ENCODE results near the gene ANAPC16.
"Not testable (repeated sequence)": the region's sequence is repeated elsewhere in the genome, so short reads cannot be mapped to it uniquely, and the experiment has no call there.

The ANAPC16 gene

GRCh38 chr10:72245949-72246525 lies 30.2 kb downstream of the ANAPC16 start:
- no peak for DNase-seq

- peak; percentile 69 for DNase-seq
Measured at GRCh38 chr10:72248468-72249151, 32.8 kb downstream of the ANAPC16 start.

GRCh38 chr10:72249176-72249862 lies 33.5 kb downstream of the ANAPC16 start:
- not testable (repeated sequence) for DNase-seq

GRCh38 chr10:72250666-72251065 lies 34.9 kb downstream of the ANAPC16 start:
- DNase-seq: no peak

- DNase-seq: no peak
Measured at GRCh38 chr10:72251635-72252034, 35.8 kb downstream of the ANAPC16 start.

GRCh38 chr10:72252972-72253371 lies 37.2 kb downstream of the ANAPC16 start:
- no peak for DNase-seq

GRCh38 chr10:72253578-72253977 lies 37.8 kb downstream of the ANAPC16 start:
- no peak for DNase-seq

DNA sequence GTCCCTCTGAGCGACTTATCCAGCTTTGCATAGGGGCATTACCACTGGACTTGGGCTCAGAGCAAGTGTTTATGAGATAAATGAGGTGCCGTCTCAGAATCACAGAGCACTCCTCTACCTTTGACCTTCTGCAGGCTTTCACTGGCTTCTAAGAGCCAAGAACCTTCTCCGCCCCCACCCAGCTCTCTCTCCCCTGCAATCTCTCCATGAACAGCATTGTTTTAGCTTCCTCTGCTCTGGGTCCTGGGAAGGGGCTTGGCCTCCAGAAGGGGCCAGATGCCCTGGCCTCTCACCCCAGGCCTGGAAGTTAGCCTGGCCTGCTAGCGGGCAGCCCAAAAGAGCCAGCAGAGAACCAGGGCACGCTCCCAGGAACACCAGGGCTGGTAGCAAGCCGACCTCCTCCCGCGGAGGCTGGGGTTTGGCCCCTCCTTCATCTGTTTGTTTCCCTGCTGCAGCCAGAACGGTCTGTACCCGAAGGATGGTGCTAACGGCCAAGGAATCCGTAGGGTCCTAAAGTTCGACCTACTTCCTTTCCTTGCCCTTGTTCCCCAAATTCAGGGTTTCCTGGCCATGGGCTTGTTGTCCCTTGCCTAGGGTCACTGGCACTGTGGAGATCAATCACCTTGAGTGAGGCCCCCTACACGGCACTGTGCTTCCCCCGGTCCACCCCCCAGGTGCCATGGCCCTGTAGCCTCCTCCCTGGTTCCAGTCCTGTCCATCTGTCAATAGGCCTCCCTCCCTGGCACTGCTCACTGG lies 39.2 kb downstream of the ANAPC16 start:
- DNase-seq: peak; percentile 34

DNA sequence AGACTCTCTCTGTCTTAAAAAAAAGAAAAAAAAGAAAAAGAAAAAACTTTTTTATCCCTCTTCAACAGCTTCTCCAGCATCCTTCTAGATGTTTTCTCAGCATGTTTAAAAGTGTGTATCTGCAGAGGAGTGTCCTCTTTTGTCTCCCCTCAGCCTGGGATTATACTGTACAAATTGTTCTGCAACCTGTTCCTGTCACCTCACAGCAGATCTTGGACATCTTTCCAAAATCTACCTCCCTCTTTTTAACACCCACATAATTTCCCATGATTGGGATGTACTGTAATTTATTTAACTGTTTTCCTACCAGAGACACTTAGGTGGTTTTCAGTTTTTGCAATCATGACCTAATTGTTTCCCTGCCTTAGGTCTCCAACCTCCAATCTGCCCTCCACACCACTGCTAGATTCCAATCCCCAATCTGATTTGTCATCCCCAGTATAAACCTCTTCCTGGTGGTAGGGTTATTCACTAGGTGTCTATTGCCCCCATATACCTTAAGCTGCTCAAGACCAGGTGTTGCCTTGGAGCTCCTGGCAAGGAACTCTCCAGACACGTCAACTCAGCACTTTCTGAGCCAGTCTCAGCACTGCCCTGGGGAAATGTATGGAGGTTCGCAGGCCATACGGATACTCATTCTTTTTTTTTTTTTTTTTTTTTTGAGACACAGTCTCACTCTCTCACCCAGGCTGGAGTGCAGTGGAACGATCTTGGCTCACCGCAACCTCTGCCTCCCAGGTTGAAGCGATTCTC lies 40.3 kb downstream of the ANAPC16 start:
- DNase-seq: no peak

DNA sequence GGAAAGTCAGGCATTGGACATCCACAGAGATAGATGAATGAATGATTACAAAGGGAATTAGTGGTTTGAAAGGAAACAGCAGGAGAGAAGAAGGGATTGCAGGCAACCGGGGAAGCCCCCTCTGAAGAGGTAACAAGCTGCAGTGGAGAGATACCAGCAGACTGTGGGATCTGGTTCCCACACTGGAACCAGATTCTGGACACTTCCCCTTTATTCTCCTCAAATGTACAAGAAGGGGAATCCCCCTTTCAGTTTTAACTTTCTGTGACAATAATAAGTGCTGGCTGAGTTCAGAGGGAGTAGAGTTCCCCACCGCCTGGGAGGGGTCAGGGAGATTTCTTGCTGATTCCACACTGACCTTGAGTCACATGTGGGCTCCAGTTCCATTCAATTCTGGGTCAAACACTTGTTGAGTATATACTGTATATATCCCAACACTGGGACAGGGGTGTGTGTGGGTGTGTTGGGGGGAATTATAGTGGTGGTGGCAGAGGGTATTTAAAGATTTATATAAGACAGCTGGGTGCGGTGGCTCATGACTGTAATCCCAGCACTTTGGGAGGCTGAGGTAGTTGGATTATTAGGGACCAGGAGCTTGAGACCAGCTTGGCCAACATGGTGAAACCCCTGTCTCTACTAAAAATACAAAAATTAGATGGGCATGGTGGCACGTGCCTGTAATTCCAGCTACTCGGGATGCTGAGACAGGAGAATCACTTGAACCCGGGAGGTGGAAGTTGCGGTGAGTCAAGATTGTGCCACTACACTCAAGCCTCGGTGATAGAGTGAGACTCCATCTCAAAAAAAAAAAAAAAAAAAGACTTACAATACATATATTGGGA lies 41.5 kb downstream of the ANAPC16 start:
- no peak for DNase-seq

DNA sequence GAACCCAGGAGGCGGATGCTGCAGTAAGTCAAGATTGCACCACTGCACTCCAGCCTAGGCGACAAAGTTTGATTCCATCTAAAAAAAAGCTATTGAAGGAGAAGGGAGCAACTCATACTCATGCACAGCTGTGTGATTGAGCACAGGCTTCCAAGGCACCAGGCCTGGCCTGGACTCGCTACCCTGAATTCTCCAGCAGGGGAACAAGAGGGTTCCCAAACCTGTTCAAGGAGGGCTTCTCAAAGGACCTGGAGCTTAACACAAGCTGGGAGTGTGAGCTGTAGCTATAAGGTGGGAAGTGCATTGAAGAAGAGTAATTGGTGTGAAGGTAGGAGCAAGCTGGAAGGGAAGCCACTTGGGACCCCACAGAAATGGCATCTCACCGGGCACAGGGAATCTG lies 42.8 kb downstream of the ANAPC16 start:
- DNase-seq: no peak

DNA sequence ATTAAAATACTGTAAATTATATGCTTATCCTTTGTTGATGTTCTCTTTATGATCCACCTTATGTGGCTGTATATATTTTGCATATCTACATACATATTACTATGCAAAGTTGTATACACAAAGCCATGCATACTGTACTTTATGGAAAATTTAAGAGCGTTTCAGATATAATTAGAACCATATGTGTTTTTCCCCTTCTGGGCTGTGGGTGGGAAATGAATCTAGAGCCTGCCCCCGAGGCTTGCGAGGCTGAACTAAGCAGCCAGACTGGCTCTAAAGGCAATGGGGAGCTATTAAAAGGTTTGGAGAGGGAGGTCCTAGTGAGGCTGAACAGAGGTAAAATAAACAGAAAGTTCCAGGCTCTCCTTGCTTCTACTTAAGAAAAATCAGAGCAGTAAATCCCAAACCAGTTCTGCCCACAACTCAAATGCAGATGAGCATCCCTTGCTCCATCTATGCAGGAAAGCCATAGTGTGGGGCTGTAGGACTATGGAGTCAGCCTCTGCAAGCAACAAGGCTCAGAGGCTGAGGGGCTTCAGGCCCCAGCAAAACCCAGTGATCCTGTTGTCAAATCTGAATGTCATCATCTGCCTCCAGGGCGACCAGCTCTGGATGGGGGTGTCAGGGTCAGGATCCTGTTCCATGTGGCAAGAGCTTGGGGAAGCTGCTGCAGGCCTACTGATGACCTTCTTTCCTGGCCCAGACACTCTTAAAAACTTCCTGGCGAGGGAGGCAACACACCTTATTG lies 43.9 kb downstream of the ANAPC16 start:
- DNase-seq: no peak

GRCh38 chr10:72260239-72260975 lies 44.6 kb downstream of the ANAPC16 start:
- DNase-seq: peak; percentile 78

DNA sequence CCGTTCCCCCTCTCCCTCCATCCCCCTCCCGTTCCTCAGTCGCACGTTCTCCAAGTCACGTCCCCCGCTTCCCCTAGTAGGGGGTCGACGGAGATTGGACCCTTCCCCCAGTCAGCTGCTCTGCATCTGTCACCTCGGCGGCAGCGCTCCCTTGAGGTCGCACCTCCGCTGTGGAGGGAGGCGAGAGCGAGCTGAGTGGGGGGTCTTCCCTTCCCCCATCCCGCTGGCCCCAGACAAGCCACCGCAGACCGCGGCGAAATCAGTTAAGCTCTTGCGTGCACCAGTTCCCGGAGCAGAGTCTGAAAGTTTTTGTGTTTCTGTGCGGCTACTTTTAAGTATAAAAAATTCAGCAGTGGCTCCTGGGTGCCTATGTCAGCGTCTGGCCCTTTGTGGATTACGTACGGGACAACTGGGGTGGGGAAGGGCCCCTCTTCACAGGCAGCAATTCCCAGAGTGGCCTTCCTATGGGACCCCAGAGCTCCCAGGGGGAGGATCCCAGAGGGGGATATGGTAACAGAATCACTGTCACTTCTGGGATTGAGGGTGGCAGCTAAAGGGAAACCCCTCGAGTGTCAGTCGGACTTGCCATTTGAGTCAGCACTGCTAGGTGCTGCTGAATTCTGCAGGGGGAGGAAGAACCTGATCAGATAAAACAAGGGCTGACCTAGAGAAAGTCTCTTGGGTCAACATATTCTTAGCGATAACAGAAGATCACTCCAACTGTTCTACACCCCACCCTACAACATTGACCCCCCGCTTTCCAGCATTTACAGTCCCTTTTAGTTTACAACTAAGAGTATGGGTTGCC lies 45.4 kb downstream of the ANAPC16 start:
- DNase-seq: peak; percentile 36

DNA sequence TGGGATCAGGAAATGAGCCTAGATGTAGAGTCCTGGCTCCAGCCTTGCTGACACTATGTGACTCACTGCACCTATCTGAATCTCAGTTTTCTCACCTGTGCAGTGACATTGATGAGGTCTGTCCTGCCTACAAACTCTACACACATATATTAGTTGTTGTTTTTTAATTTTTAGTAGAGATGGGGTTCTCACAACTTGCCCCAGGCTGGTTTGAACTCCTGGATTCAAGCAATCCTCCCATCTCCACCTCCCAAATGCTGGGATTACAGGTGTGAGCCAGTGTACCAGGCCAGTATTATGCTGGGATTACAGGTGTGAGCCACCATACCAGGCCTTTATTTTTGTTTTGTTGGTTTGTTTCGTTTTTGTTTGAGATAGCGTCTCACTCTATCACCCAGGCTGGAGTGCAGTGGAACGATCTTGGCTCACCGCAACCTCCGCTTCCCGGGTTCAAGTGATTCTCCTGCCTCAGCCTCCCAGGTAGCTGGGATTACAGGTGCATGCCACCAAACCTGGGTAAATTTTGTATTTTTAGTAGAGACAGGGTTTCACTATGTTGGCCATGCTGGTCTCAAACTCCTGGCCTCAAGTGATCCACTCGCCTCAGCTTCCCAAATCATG lies 46.1 kb downstream of the ANAPC16 start:
- no peak for DNase-seq

DNA sequence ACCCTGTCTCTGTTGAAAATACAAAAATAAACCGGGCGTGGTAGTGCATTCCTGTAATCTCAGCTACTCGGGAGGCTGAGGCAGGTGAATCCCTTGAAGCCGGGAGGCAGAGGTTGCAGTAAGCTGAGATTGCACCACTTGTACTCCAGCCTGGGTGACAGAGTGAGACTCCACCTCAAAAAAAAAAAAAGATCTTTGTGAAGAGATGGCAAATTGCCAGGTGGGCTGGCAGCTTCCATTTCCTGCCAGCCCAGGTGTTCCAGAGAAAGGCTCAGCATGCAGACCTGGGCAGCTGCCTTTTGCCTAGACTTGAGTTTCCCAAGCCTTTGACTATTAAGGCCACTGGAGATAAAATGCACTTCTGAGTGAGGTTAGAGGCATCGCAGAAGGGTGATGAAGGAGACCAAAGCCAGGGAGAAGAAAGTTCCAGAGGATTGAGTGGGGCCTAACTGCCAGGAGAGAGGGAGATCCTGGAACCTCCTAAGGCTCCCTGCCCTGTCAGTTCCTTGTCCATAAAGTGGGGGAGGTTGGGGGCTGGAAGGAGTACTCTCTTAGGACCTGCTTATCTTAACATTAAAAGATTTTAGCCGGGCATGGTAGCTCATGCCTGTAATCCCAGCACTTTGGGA lies 47.9 kb downstream of the ANAPC16 start:
- peak; percentile 27 for DNase-seq

DNA sequence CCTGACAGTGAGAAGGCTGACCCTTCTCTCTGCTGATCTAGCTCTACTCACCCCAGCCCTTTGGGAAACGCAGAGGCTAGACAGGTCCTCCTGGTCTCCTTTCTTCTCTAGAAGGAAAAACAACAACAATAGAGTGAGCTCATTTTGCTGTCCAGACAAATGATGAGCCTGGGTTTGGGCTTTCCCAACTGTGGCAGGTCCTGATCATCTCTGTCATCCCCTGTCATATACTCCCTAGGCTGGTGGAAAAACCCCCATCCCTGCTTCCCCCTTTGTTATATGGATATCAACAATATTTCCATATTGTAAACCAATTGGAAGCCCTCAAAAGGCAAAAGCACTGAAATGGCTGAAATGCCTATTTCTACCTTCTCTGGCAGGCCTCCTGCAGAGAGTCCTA lies 48.7 kb downstream of the ANAPC16 start:
- DNase-seq: no peak

- no peak for DNase-seq
Measured at GRCh38 chr10:72265508-72265907, 49.7 kb downstream of the ANAPC16 start.

Measured in activated gamma-delta T cell treated with Interleukin-2 at 50 U/mL for 16 hours (primary cell).